Measurements from ENCODE around the gene FANCL.

- no peak for TF ChIP-seq POLR2A (IDR thresholded peaks at IDR 0.05)
- TF ChIP-seq, protein P1, sequence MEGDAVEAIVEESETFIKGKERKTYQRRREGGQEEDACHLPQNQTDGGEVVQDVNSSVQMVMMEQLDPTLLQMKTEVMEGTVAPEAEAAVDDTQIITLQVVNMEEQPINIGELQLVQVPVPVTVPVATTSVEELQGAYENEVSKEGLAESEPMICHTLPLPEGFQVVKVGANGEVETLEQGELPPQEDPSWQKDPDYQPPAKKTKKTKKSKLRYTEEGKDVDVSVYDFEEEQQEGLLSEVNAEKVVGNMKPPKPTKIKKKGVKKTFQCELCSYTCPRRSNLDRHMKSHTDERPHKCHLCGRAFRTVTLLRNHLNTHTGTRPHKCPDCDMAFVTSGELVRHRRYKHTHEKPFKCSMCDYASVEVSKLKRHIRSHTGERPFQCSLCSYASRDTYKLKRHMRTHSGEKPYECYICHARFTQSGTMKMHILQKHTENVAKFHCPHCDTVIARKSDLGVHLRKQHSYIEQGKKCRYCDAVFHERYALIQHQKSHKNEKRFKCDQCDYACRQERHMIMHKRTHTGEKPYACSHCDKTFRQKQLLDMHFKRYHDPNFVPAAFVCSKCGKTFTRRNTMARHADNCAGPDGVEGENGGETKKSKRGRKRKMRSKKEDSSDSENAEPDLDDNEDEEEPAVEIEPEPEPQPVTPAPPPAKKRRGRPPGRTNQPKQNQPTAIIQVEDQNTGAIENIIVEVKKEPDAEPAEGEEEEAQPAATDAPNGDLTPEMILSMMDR (IDR thresholded peaks at IDR 0.05) = no peak
These were observed 38.7 kb downstream of the FANCL start for GRCh38 chr2:58202404-58202803.

All from right lobe of liver (tissue), 4 donors.